NCI-H1417 treated with DMSO at 0.1 percent for 48 hours (cell line): ENCODE measurements around the gene CRIM1.
"Not testable (repeated sequence)": the region's sequence is repeated elsewhere in the genome, so short reads cannot be mapped to it uniquely, and the experiment has no call there.

ENCODE experiments used
- DNase-seq: peaks from one replicate; lab custom pipeline; 2025; lab: John Stamatoyannopoulos, UW

CRIM1 gene

DNA sequence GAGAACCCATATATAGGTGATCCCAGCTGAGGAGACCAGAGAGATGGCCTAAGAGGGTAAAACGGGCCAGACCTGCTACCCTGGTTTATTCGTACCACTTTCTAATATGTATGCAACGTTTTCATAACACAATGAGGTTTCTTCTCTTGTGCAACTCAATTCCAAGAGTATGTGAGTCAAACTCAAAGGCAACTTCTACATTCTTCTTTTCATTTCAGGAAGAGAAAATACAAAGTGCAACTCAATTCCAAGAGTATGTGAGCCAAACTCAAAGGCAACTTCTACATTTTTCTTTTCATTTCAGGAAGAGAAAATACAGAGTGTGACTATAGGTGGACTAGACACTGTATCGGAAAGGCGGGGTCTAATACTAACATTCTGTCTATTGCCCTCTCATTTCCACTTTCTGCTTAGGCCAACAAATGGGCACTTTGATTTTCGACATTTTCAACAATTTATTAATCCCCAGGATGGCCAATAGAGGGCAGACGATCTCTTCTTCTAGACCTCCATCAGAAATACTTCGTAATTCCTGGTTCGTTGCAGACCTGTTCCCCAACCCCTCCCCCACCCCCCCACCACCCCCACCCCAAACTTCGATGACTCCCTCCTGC, 3.7 kb upstream of the CRIM1 start:
- no peak for DNase-seq

DNA sequence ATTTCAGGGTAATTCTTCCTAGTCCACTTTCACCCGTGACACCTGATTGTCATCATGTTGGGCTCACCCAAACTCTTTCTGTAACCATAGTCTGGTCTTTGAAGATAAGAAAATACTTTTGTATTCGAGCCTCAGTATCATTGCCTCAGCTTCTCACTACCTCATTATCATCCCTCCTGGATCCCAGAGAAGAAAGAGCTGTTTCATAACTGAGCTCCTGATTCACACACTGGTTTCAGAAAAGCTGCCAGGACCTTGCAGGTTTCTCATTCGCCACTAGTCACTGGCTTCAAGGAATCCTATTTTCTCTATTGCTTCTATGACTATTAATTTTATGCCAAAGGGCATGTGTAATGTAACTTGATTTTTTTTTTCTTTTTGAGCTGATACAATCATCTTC, 2.9 kb upstream of the CRIM1 start:
- DNase-seq: no peak

DNA sequence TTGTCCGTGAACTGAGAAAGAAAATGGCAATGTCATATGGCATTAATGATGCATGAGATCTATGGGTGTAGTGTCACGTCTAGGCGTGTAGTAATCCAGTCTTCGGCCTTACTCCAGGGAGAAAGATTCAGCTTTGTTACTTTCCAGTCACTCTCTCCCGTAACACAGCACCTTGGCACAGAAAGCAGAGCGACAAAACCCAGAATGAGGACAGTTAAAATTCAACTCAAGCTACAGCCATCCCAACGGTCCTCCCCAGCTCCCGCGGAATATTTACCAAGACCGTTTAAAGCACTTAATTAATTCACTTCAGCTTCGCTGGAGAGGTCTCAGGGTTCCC, 797 bp upstream of the CRIM1 start:
- no peak for DNase-seq

DNA sequence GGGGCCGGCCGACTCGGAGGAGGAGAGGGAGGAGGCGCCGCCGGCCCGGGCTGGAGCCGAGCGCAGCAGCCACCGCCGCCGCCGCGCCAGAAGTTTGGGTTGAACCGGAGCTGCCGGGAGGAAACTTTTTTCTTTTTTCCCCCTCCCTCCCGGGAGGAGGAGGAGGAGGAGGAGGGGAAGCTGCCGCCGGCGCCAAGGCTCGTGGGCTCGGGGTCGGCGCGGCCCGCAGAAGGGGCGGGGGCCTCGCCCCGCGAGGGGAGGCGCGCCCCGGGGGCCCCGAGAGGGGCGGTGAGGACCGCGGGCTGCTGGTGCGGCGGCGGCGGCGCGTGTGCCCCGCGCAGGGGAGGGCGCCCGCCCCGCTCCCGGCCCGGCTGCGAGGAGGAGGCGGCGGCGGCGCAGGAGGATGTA, 316 bp downstream of the CRIM1 start:
- DNase-seq: no peak

DNA sequence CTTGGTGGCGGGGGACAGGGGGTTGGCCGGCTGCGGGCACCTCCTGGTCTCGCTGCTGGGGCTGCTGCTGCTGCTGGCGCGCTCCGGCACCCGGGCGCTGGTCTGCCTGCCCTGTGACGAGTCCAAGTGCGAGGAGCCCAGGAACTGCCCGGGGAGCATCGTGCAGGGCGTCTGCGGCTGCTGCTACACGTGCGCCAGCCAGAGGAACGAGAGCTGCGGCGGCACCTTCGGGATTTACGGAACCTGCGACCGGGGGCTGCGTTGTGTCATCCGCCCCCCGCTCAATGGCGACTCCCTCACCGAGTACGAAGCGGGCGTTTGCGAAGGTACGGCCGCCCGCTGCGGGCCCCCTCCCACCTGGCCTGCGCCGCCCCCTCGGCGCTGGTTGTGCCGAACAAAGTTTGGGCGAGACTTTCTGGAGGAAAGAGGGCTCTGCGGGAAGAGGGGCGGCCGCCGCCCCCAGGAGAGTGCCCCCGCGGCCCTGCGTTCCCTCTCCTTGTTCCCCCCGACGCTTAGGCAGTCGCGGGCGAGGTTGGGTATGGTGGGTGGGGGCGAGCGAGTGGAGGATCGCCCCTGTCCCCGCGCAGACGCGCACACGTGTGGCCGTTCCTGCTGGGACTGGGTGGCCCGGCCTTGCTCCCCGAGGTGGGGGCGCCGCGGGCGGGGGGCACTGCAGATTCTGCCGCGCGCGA, 866 bp downstream of the CRIM1 start:
- no peak for DNase-seq

DNA sequence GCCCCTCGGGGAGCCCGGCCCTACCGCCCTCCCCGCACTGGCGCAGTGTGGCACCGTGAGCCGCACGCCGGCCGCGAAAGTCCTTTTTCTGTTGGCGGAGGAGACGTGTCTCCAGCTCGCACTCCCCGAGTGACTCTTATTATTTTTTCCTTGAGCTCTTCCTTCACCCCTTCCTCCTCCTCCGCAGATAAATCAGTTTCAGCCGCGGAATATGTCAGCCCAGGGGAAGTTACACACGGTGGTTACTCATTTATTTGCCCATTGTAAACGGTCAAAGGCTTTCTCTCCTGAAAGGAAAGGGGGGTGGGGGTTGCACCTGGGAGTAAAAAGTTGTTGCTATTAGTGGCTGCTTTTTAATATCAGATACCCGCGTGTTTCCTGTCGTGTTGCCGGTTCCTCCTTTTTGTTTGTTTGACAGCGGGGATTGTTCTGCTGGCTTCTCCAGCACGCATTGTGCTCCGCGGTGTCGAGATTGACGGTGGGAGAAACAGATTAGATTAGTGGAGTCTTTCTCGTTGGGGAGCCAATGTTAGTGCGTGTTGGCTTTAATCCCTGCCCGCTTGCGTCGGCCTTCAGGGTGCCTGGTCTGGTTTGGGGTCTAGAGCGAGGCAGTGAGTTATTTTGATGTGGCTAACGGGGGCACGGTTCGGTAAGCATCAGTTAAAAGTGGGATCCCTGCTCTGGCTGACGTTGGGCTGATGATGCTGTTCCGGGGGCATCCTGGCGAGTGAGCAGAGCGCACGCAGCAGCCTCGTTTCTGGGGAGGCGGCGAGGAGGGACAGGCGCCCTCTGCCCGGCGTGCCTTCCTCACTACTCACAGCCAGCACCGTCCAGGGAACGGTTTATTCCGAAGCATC, 1.6 kb downstream of the CRIM1 start:
- DNase-seq: no peak

DNA sequence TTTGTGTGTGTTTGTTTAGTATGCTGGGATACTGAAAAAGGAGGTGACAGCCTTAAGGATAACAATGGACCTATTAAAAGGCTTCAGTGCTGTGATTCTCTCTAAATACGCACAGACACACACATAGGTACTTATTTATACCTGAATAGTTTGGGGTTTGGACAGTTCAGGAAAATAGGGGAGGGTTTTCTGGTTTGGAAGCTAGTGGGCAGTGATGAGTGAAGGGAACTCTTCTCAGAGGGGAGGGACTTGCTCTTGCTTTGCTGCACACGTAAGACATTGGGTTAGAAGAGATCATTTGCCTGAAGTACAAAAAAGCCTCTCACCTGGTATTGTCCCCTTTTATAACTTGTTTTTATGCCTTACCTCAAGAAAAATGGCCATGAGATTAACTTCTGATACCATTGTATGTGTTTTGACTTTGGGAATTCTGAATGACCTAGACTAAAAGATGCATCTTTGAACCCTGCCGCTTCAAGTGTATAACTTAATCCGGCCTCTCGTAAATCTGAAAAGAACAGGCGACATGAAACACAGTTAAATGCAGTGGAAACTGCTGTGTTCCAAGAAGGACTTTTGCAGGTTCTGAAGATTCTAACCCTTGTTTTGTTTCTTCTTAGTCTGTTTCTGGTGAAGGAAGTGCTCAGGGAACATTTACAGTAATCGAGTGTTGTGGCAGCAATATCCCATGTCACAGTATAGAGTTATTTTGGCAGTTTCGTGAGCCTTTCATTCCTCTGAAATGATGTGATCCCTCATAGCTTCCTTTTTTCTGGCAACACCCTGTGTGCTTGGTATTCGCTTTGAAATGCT, 2.5 kb downstream of the CRIM1 start:
- DNase-seq: no peak

DNA sequence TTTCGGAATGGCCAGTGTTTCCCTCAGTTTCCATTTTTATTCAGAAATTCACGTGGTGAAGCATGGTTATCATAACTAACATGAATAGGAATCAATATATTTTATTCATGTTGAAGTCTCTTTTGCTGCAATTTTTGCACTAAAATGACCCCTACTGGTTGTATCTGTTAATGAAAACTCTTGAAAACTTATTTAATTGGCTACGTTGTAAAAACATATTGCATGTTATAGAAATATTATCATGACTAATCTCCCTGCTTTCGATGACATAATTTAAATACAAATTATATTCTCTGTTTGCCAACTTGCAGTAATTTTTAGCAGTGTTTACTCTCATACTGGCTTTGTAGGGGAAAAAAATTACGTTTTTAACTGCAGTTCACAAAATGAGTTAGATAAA, 3.5 kb downstream of the CRIM1 start:
- DNase-seq: no peak

DNA sequence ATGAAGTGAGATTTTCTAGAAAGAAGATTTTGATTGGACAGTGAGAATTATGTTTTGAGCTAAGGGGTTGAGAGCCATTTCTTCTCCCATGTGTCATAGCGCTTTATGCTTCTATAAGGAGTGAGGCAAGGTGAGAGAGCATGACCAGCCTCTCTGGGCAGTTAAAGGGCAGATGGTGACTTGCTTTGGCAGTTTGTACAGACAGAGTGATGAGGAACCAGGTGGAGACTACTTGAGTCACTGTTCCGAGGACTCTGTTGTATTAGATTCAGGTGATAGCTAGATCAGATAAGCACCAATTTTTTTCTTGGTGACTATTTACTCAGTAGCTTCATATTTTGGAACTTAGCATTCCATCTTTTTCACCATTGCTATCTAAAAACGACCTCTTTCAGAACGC, 4.5 kb downstream of the CRIM1 start:
- DNase-seq: no peak

DNA sequence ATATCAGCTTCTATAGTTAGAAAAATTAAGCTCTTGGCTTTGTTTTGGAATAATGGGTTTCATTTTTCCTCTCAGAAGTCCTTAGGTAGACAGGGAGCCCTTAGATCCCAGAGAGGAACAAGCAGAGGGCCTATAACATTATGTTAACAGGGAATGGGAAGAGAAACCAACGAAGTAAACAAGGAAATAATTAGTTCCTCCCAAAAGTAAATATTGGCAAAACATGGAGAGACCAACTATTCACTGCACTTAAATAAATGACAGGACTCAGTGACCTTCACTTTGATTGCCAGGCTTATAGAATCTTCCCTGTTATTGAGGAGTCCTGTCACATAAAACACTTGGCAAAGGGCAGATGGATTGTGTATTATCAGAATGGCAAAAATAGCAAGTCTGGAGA, 5.3 kb downstream of the CRIM1 start:
- DNase-seq: no peak

DNA sequence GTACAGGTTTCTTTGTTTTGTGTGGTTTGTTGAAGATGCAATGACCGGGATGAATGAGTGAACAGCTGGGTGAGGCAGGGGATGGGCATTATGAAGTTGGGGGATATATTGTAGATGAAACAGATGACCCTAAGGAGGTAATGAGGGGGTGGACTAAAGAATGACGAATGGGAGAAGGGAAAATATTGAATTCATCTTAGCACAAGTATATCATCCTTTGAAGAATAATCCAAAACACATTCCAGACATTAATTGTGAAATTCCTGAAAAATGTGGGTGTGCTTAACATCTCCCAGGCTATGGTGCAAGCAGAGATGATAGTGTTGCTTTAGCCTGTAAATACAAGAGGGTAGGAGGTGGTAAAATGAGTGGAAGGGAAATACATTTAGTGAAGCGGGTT, 5.8 kb downstream of the CRIM1 start:
- DNase-seq: no peak

DNA sequence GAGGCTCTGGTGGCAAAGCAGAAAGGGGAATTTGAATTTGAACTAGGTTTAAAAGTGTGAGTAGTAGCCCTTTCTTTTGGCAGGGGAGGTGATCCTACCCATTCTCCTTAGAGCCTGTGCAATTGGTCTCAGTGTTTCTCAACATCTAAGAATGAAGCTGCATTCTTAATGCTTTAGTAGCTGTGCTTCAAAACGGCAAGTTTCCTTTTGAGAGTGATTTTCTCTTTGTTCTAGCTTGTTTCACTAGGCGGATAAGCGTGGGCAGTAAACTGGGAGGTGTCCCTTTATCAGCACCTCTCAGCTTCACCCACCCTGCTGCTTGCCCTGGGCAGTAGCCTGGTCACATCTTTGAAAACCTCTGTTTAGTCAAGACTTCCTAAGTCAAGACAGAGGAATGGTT, 6.7 kb downstream of the CRIM1 start:
- no peak for DNase-seq

DNA sequence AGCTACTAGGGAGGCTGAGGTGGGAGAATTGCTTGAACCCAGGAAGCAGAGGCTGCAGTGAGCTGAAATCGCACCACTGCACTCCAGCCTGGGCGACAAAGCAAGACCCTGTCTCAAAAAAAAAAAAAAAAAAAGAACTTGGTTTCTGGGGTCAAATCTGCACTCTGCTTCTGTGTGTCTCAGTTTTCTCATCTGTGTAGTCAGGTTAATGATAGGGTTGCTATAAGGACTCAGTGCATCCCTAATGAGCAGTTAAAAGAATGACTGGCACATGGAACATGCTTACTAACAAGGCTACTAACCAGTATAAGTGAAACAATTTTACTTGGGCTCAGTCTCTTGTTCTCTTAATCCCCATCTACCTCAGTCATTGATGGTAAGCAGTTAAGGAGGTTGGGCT, 7.5 kb downstream of the CRIM1 start:
- DNase-seq: not testable (repeated sequence)

DNA sequence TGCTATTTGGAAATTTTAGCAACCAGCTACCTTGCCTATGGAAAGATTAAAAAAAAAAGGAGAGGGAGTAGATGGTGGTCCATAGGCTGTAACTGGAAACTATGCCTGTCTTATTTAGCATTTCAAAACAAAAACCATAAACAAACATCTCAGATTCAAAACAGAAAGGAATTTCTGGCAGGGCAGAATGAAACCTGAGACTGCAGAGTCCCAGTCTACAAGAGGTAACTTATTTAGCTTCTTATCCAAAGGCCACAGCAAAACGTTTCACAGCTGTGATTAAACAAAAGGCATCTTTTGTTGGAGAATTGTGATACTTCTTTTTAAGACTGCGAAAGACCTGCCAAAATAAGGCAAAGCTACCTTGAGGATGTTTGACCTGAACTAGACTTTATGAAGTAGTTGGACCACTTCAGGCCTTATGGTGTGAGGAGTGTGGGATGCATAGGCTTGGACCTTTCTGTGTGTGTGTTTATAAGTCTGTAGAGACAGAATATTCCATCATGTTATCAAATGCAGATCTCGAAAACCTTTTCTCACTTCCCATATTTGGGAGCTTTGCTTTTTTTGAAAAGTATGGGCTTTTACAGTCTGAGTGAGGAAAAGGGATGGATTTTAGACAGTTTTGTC, 11.0 kb downstream of the CRIM1 start:
- DNase-seq: no peak

DNA sequence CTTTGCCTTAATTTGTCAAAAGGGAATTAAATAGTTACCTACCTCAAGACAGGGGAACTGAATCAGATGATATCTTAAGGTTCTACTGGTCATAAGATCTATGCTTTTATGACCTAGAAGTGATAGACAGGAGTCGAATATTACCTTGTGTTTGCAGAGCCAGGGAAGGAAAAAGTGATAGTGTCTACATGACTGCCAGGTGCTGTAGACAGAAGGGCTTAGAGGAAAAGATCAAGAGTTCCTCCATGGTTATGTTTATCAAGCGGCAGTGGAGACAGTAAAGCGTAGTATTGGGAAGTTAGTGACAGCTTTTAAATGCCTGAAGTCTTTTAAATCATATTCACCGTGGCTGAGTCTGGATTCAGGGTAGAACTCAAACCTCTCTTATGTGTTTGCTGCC, 11.9 kb downstream of the CRIM1 start:
- DNase-seq: no peak

DNA sequence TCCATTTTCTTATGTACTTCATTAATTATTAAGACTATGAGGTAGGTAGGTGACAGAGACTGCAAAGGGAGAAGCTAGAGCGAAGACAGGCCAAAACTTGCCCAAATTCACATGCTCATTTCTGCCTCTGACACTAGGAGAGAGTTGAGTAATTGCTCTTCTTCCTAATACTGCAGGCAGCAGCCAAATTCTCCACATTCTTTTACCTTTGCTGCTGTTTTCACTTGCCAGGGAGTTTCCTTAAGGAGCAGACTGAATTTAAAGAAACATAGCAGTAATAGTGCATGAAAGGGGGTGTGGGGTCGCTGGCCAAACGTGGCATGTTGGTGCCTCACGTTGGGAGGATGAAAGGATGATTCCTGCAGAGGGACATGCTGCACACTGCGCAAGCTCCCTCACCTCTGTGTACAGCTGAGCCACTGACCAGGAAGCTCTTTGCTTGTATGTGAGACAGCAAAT, 12.3 kb downstream of the CRIM1 start:
- no peak for DNase-seq

DNA sequence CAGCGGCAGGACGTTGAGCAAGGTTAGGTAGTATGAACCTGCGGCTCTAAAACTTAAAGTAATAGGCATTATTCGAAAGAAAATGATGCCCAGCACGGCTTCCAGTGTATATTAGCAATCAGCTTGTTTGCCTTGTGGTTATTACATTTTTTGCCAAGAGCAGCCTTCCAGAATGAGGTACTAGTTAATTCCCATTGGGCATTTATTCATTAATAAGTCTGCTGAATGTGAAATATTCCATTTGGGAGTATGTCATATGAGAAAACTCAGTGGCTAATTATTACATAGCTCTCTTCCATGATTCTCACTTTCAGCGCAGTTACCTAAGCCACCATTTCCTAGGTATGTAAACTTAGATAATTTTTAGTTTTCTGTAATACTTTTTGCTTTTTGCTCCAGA, 12.9 kb downstream of the CRIM1 start:
- no peak for DNase-seq

DNA sequence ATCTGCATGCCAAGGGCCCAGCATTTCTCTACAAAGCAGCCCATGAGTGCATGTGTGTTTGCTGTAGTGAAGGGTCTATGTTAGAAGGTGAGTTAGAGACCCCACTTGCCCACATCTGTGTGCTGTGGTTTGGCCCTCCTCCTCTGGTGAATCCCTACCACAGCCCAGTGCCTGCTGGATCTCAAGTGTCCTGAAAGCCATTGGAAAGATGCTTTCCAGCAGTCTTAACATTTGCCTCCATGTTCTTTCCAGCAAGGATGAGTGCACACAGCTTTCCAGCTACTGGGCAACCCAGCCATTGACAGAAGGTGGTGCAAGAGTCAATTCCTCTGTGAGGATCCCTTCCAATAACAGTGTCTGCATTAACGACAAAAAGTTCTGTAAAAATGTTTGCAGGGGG, 13.6 kb downstream of the CRIM1 start:
- no peak for DNase-seq

DNA sequence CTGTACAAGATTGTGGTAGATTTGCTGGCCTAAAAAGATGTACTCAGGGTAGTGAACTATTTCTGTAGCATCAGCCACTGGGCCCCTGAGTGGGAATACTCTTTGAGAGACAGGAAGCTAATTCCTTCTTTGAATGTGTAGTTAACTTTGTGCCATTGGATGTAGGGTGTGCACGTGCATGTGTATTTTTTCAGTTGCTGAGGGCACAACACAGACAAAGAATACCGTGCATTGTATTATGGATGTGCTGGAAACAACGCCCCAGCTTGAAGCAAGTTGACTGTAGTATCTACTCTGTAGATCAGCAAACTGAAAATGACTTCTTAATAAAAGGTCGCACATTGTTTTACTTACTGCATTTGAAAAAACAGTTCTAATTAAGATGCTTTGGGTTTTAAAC, 14.1 kb downstream of the CRIM1 start:
- no peak for DNase-seq

DNA sequence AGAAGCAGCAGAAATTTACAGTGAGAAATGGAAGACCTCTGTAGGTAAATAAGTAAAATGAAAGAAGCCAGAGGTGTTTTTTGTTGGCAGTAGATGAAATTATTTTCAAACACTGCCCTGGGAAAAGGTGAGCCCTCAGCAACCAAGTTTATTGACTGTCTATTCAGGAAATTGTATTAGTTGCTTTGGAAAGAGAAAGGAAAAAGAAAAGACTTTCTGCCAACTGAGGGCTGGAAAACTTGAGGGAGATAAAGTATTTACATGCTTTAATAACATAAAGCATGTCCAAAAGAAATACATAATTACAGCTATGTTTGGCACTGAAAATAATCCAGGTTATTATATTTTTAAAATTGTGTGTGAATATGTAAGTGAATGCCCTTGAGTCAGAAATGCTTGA, 14.7 kb downstream of the CRIM1 start:
- DNase-seq: no peak

DNA sequence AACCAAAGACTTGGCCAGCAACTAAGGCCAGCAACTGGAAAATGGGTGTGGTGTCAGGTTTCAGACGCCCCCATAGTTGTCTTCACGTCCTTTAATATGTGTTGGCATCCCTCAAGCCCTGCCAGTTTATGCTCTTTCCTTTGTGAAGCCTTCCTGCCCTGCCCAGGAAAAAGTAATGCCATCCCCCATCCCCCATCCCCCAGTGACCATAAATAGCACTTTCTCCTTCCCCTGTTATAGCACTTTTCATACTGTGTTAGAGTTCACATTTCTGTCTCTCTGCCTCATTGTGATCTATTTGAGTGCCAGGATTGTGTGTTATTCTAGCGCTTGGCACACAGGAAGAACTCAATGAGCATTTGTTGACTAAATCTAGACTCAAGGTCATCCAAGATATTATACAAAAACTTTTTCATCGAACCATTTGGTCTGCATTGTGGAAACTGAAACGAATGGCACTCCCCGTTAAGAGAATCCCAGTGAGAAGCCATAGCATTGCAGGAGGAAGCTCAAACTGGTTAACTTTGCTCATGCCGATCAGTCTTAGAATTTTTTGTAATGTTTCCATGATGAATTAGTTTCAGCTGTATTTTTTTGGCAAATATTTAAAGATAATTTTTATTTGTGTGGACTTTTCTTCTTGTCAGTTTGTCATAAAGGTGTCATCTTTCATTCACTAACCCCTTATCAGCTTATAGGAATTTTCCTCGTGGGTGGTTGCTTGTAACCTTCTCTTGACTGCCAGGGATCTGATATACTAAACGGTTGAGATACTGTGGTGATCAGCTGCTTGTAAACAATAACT, 15.7 kb downstream of the CRIM1 start:
- no peak for DNase-seq
